ENCODE results near the gene RPL5. TPM values are rescaled to one million over a fixed set of nuclear protein-coding genes. Genes with fewer than 3 reads are reported as not detected.
A peak's percentile ranks its signal among the peaks of the same experiment; 100 is the strongest.
"Not testable (repeated sequence)": the region's sequence is repeated elsewhere in the genome, so short reads cannot be mapped to it uniquely, and the experiment has no call there.

Gene RPL5
- total RNA-seq (1,198 and 2,039 TPM in 2 replicates), polyA plus RNA-seq (1,777 and 2,145 TPM in 2 replicates), polyA minus RNA-seq (ENCODE audit: low replicate concordance) (415 and 502 TPM in 2 replicates)
- 2,268 and 2,297 TPM in 2 replicates for polyA plus RNA-seq (2012)

- Histone ChIP-seq H3K4me3 (replicated peaks in 1 of 4; ENCODE audit: control extremely low read depth in 1 of 4, insufficient read depth in 1 of 4, low read depth in 3 of 4, low read length in 4 of 4) (peak within 1 kb of the TSS; percentile 94 to 99 (median 96)), H3K36me3 (ENCODE audit: control insufficient read depth, insufficient read depth, low read length) (peaks cover 7% of the 10 kb centered on the region), H3K4me2 (ENCODE audit: extremely low read depth, insufficient read depth, low read length) (peak within 1 kb of the TSS; percentile 96), H3K4me1 (ENCODE audit: control insufficient read depth, extremely low read depth, insufficient read depth, low read length) (no peaks in the 10 kb centered on the region), H3K9ac (ENCODE audit: insufficient read depth, low read length) (peak within 1 kb of the TSS; percentile 84), H3K27me3 (ENCODE audit: control insufficient read depth, insufficient read depth, low read length) (no peaks in the 10 kb centered on the region), H2AFZ (ENCODE audit: low read length) (peak within 1 kb of the TSS; percentile 83), H3K27ac (ENCODE audit: insufficient read depth, low read length) (peak within 1 kb of the TSS; percentile 91), H3K79me2 (ENCODE audit: control insufficient read depth, insufficient read depth, low read length) (peaks cover 51% of the 10 kb centered on the region), H4K20me1 (ENCODE audit: control insufficient read depth, extremely low read depth, insufficient read depth, low read length) (peaks cover 13% of the 10 kb centered on the region), H3K9me3 (ENCODE audit: control insufficient read depth, insufficient read depth, low read depth, low read length) (no peaks in the 10 kb centered on the region)
- TF ChIP-seq CTCF (conservative IDR thresholded peaks at IDR 0.05 in 1 of 2, IDR thresholded peaks at IDR 0.05 in 1 of 2; ENCODE audit: low read depth in 1 of 2, low read length in 2 of 2) = peak; percentile 82 to 98
- no peak for TF ChIP-seq EZH2 (IDR thresholded peaks at IDR 0.05; ENCODE audit: low read length, missing control alignments)
- peak; percentile 94 to 98 for DNase-seq (ENCODE audit: low read depth in 2 of 2)
Measured at GRCh38 chr1:92831762-92832536, at the start of gene RPL5. Gene RPL5, plus strand, starts transcription at chr1:92832040. Its CDS starts 75 bp downstream, at chr1:92832115.

- DNase-seq (ENCODE audit: low read depth in 2 of 2) = peak; percentile 24 to 29
- H3K36me3 ChIP-seq (ENCODE audit: control insufficient read depth, insufficient read depth, low read length); H3K4me1 ChIP-seq (ENCODE audit: control insufficient read depth, extremely low read depth, insufficient read depth, low read length); H3K9me3 ChIP-seq (ENCODE audit: control insufficient read depth, insufficient read depth, low read depth, low read length); H4K20me1 ChIP-seq (ENCODE audit: control insufficient read depth, extremely low read depth, insufficient read depth, low read length); H3K27me3 ChIP-seq (ENCODE audit: control insufficient read depth, insufficient read depth, low read length); H2AFZ ChIP-seq (ENCODE audit: low read length): not testable (repeated sequence)
- Histone ChIP-seq H3K4me2 (ENCODE audit: extremely low read depth, insufficient read depth, low read length) (peak overlapping the region; percentile 64), H3K4me3 (replicated peaks in 1 of 4; ENCODE audit: control extremely low read depth in 1 of 4, insufficient read depth in 1 of 4, low read depth in 3 of 4, low read length in 4 of 4) (peak overlapping the region; percentile 92 to 98 (median 96)), H3K79me2 (ENCODE audit: control insufficient read depth, insufficient read depth, low read length) (peaks cover 42% of the 10 kb centered on the region), H3K9ac (ENCODE audit: insufficient read depth, low read length) (peak overlapping the region; percentile 100), H3K27ac (ENCODE audit: insufficient read depth, low read length) (peak overlapping the region; percentile 99)
Measured at GRCh38 chr1:92783550-92783949, 48.3 kb upstream of the RPL5 start.

GRCh38 chr1:92784021-92784638, 47.7 kb upstream of the RPL5 start:
- H3K27me3 ChIP-seq (ENCODE audit: control insufficient read depth, insufficient read depth, low read length) = no peaks in the 10 kb centered on the region
- no peaks in the 10 kb centered on the region for H3K4me1 ChIP-seq (ENCODE audit: control insufficient read depth, extremely low read depth, insufficient read depth, low read length)
- peaks cover 37% of the 10 kb centered on the region for H3K79me2 ChIP-seq (ENCODE audit: control insufficient read depth, insufficient read depth, low read length)
- H3K27ac ChIP-seq (ENCODE audit: insufficient read depth, low read length) = peak overlapping the region; percentile 99
- peak; percentile 45 to 80 for DNase-seq (ENCODE audit: low read depth in 2 of 2)
- no peaks in the 10 kb centered on the region for H3K9me3 ChIP-seq (ENCODE audit: control insufficient read depth, insufficient read depth, low read depth, low read length)
- no peaks in the 10 kb centered on the region for H4K20me1 ChIP-seq (ENCODE audit: control insufficient read depth, extremely low read depth, insufficient read depth, low read length)
- H3K4me2 ChIP-seq (ENCODE audit: extremely low read depth, insufficient read depth, low read length) = peak overlapping the region; percentile 64
- H3K36me3 ChIP-seq (ENCODE audit: control insufficient read depth, insufficient read depth, low read length) = no peaks in the 10 kb centered on the region
- H2AFZ ChIP-seq (ENCODE audit: low read length) = peak overlapping the region; percentile 29
- H3K4me3 ChIP-seq (replicated peaks in 1 of 4; ENCODE audit: control extremely low read depth in 1 of 4, insufficient read depth in 1 of 4, low read depth in 3 of 4, low read length in 4 of 4) = peak overlapping the region; percentile 92 to 98 (median 96)
- peak overlapping the region; percentile 100 for H3K9ac ChIP-seq (ENCODE audit: insufficient read depth, low read length)
- TF ChIP-seq EZH2 (IDR thresholded peaks at IDR 0.05; ENCODE audit: low read length, missing control alignments) (no peak), CTCF (conservative IDR thresholded peaks at IDR 0.05 in 1 of 2, IDR thresholded peaks at IDR 0.05 in 1 of 2; ENCODE audit: low read depth in 1 of 2, low read length in 2 of 2) (no peak)

Measured in fibroblast of lung (primary cell).